HG03460 (cell line): ENCODE results near the gene TUBA3E.
"Not testable (repeated sequence)": the region's sequence is repeated elsewhere in the genome, so short reads cannot be mapped to it uniquely, and the experiment has no call there.

ENCODE experiments used
- ATAC-seq: cut with Tn5 transposase; IDR thresholded peaks from one replicate; pipeline ENCODE4 v1.9.1; 2021; ENCODE audit not compliant: unreplicated experiment

The TUBA3E gene

DNA sequence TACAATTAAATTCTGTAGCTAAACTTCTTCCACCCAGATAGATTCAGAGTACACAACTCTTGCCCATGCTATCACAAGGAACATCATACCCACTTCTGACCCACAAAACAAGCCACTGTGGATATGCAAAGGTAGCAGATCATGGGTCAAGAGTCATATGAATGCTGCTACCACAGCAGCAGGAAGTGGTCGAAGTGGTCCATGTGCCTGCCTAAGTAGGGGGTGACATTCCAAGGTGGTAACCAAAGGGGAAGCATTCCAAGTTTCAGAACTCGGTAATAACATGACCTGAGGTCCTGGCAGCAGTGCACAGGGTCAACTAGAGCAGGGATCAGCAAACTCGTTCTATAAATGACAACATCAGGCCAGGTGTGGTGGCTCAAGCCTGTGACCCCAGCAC lies 5.8 kb downstream of the TUBA3E start:
- not testable (repeated sequence) for ATAC-seq

DNA sequence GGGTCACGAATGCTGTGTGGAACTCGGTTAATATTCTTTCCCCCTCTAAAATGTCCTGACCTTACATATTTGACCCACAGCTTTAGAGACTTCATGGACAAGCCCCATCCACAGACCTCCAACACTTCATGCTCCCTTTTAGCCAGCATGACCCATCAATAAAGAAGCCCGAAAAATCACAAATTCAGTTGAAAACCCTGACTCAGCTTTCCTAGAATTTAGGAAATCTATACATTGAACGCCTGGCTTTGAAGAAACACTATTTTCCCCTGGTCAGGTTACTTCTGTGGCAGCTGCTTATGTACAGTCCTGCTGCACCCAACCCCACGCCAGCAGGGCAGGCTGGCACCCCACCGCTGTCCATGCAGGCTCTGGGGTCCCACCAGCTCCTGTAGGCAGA lies 6.9 kb downstream of the TUBA3E start:
- not testable (repeated sequence) for ATAC-seq

DNA sequence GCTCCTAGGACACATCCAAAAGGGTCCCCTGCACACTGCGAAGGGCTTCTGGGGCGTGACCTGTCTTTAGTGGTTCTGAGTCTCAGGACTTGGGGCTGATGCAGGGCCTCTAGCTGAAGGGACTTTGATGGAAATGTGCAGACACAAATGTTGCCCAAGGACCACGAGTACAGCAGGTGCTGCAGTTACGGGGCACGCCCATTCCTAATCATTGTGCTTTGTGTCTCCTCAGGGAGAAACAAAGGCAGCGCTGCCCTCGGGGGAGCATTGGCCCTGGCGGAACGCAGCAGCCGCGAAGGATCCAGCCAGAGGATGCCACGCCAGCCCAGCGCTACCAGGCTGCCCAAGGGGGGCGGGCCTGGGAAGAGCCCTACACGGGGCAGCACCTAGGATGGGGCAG lies 8.0 kb downstream of the TUBA3E start:
- ATAC-seq = no peak

DNA sequence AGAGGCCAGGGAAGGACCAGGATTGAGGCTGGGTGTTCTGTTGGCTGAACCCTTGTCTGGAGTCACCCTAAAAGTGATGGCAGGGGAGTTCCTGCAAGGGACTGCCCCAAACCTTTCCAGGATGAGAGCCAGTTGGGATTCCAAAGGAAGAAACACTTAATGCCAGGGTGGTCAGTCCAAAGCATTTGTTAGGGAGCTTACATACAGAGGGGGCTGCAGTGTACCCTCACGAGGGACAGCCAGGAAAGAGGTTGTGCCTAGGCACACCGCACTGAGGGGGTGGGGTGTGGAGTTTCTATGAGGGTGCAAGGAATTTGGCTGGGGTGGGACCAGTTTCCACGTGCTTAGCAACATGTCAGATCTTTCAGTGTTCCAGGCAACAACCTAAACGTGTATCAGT lies 9.3 kb downstream of the TUBA3E start:
- not testable (repeated sequence) for ATAC-seq

DNA sequence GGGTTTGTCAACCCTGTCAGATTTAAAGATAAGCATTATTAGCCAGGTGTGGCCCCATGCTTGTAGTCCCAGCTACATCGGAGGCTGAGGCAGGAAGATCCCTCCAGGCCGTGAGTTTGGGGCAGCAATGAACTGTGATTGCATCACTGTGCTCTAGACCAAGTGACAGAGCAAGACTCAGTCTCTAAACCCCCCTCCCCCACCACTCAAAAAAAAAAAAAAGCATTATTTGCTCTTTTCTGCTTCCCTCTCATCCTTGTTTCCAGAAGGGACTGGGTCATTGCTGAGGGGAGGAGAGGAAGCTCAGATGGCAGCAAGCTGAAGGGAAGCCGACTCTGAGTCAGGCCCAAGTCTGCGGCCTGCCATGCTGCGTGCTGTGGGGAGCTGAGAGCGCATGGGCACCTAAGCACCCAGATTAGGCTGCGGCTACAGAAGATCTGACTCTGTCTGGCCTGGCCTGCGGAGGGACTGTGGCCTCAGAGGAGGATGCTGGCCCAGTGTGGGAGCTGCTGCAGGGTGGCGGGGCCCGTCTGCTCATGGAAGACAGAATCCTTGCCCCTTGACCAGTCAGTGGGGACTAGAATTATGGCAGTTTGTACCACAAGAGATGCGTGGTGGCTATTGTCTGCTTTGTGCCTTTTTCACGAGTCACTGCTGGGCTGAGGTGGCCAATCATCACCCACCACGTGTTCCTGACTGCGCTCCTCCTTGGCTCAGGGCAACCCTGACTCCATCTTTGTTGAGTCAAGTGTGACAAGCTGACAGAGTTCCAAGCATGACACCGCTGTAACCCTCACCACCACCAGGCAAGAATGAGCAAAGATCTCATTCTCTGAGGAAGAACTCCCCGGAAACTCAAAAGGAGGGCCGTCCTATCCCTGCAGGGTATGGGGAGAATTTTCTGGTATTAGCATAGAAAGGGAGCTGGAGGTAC lies 10.1 kb downstream of the TUBA3E start:
- not testable (repeated sequence) for ATAC-seq

DNA sequence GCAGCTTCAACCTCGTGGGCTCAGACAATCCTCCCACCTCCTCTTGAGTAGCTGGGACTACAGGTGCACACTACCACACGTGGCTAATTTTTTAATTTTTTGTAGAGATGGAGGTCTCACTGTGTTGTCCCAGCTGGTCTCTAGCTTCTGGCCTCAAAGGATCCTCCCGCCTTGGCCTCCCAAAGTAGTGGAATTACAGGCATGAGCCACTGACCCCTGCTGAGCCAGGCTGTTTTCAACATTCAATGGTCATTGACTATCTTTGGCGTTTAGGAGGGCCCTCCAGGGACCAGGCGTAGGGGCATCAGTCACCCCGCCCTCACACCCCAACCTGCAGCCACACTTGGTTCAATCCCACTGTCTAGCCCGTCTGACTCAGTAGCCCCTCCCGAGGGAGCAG lies 11.0 kb downstream of the TUBA3E start:
- ATAC-seq = no peak

DNA sequence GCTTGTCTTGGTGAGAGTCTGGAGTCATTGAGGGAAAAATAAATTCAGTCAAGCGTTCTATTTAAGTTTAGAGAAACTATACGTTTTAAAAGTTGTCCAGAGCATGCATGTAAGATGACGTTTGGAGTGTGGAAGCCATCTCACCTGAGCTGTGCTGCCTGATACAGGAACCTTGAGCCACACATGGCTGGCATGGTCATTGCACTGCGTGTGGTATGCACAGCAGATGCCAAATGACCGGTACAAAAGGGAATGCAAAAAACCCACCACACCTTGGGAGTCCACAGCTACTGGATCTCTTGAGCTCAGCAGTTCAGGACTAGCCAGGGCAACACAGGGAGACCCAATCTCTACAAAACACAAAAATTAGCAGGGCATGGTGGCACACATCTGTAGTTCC lies 11.8 kb downstream of the TUBA3E start:
- ATAC-seq = no peak

DNA sequence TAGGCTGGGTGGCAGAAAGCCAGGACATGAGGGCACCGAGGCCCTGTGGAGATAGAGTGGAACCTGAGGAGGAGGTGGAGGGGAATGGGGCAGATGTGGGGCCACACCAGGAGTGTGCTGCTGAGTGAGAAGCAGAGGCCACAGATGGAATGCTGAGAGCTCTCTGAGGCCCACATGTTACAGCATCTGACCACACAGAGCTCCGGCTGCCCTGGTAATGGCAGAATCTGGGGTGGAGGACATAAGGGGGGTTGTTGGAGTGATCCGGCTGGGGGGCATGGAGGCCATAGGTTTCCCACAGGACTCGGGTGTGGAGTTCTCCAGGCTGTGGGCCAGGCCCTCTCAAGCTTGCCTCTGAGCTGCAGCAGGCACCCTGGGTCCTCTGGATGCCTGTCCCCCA lies 12.3 kb downstream of the TUBA3E start:
- no peak for ATAC-seq

DNA sequence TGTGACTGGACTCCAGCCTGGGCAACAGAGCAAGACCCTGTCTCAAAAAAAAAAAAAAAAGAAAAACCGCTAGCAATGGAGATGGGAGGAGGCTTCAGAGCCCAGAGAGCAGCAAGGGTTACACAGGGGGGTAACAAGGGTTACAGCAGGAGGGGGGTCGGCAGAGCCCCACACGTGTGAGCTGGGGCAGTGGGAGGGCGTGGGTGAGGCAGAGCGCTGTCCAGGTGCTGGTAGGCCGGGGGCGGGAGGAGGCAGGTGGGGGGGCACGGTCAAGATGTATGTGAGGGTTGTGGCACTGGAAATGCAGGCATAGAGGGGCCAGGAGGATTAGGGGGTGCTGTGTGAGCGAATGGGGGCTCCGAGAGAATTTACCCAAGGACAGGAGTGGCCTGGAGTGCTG lies 12.8 kb downstream of the TUBA3E start:
- no peak for ATAC-seq

DNA sequence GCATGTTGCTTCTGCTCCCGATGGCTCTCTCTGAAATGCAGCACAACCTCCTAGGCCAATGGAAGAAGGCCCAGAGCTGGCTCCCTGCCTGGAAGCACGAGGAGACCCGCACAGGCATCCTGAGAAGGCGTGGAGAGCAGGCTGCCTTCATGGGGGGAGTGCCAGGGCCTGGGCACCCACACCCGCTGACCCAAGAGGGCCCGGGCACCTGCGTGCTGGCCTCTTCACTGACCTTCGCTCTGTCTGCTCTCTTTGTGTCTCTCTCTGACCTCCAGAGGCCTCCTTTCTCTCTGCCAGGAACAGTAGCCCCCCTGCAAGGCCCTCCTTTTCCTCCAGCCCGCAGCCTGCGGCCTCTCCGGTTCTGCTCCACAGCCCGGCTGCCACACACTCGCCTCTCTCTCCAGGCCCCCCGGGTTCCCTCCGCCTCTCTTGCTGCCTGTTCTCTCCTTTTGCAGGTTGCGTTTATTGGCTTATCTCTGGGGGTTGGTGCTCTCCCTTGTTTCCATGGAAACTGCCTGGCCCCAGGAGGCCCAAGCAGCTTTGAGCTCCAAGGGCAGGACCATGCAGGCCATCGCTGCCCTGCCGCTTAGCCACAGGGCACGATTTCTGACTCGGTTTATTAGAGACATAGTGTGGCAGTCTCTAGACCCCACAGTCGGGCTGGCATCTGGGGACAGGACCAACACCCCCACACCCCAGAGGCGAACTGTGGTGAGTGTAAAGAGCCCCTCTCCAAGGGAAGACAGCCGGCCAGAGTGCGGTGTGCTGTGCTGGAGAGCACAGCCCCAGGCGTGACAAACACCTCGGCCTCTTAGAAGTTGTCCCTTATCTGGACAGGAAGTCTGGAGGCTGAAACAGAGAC lies 14.5 kb downstream of the TUBA3E start:
- ATAC-seq = no peak

DNA sequence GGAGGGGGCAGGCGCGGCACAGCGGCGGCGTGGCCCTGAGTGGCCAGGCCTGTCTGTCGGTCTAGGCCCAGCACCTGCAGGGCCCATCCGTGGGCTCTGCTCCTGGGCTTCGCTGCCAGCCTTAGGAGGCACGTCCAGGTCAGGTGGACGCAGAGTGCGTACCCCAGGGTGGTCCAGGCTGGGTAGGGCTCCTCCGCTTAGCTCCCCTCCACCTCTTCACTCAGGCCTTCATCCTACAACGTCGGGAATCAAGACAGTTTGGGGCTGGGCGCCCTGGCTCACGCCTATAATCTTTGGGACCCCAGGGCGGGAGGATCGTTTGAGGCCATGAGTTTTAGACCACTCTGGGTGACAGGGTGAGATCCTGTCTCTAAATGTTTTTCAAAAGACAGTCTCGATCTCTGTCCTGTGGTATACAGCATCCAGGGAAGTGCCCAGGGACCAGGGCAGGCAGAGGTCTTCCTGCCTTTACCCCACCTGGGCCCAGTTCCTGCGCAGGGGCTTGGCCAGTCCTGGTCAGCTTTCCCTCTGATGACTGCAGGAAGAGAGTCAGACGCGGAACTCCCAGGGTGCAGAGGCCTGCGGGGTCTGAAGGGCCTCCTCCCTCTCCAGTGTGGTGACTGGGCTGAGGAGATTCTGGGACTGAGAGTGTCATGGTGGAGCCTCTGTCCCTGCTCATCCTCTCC lies 15.3 kb downstream of the TUBA3E start:
- ATAC-seq = not testable (repeated sequence)

DNA sequence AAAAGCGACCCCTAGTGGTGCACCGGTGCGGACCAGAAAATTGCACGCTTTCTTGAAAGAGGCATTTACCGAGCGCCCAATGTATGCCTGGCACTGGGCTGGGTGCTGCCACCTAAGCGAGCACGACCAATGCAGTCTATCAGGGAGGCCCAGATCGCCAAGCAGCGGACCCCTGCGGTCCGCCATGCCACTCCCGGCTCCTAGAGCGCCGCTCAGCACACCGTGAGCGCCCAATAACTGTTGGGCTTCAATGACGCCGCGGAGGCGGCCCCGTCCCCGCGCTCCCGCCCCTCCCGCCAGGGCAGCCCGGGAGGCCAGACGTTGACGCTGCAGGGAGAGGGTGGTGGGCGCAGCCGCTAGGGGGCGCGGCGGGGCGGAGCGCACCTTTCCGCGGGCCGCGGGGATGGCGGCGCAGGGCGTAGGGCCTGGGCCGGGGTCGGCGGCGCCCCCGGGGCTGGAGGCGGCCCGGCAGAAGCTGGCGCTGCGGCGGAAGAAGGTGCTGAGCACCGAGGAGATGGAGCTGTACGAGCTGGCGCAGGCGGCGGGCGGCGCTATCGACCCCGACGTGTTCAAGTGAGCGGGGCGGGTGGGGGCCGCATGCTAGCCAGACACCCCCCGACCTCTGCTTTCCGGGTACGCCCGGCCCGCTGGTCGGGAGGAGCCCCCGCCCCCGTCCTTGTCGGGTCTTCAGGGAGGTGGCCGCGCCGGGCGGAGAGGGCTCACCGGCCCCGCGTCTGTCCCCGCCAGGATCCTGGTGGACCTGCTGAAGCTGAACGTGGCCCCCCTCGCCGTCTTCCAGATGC lies 16.2 kb downstream of the TUBA3E start, which contains the start of gene MZT2B:
Gene MZT2B (plus strand): TSS at position 383 of the 803 bp plus-strand sequence. CDS start 21 bp downstream, at position 404.
- peak; percentile 81 for ATAC-seq

DNA sequence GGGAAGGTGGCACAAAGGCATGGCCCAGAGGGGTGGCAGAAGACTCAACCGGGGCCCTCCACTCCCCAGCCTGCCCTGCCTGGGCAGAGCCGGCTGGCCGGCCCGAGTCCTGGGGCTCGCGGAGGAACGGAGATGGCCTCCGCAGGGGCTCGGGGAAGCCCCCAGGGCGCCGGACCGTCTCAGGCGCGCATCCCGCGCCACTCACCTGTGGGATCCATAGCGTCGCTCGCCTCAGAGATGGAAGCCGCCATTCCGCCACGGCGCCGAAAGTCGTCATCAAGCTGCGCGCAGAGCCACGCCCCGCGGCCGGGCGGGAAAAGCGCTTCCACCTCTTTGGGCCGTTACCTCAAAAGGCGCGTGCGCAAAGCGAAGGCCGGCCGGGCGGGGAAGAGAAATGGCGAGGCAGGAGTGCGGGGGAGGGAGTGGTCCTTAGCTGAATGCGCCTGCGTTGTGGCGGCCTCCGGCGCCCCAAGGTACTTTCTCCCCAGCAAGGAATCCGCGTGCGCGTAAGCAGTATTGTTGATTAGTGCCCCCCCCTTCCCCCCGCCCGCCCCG lies 16.8 kb downstream of the TUBA3E start, which contains the start of gene SMPD4:
Gene SMPD4 (minus strand): TSS at position 278 of the 555 bp plus-strand sequence. CDS start 5,010 bp downstream, outside the sequence.
- peak; percentile 55 for ATAC-seq

DNA sequence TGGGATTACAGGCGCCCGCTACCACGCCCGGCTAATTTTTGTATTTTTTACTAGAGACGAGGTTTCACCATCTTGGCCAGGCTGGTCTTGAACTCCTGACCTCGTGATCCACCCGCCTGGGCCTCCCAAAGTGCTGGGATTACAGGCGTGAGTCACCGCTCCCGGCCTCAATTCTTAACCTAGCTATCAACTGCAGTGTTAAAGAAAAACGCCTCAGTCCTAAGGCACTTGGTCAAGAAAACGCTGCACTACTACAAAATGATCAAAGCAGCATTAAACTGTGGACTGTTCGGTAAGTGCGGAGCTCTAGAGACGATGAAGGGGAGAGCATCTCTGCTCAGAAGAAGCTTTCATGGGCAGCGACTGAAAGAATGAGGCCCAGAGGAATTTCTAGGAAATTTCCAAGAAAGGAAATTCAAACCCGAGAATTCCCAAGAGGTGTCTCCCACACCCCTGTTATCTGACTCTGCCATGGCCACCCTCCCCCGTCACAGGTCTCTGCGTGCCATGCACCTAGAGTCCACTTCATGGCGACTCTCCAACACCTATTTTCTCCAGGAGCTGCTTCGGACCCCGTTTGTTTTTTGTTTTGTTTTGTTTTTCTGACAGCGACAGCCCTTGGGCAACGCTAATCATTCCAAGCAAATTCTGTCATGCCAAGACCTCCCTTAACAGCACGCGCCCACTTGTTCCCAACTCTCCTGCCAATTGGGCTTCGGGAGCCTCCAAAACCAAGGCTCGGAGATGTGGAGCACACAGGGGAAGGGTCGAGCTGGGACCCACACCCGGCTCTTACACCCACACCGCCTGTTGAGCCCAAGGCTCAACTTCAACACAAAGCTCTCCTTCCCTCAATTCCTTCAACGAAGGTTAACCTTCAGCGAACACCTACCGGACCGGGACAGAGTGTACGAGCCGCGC lies 17.6 kb downstream of the TUBA3E start:
- ATAC-seq = not testable (repeated sequence)

DNA sequence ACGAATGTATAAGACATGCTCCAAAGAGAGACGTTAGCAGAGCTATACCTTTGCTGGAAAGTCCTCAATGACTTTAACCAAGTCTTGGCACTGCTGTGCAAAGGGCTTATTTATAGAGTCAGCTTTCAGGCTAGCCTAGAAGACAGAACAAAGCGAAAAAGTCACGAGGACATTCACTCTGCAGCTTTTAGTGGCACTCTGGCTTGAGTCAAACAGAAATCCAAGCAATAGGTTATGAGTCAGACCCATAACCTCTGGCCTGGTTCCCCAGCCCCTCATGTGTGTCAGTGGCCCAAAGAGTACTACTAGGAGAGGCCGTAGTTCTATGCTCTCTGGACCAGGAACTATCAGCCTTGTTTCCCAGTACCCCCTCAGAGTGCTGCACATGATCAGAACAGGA lies 23.4 kb downstream of the TUBA3E start:
- not testable (repeated sequence) for ATAC-seq

DNA sequence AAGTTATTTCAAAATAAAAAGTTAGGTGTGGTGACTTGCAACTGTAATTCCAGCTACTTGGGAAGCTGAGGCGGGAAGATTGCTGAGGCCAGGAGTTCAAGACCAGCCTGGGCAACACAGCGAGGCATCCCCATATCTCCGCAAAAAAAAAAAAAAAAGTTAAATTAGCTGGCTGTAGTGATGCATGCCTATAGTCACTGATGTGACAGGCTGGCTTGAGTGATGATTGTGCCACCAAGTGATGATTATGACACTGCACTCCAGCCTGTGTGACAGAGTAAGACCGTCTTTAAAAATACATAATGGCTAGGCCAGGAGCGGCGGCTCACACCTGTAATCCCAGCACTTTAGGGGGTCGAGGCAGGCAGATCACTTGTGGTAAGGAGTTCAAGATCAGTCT lies 28.3 kb downstream of the TUBA3E start:
- no peak for ATAC-seq

DNA sequence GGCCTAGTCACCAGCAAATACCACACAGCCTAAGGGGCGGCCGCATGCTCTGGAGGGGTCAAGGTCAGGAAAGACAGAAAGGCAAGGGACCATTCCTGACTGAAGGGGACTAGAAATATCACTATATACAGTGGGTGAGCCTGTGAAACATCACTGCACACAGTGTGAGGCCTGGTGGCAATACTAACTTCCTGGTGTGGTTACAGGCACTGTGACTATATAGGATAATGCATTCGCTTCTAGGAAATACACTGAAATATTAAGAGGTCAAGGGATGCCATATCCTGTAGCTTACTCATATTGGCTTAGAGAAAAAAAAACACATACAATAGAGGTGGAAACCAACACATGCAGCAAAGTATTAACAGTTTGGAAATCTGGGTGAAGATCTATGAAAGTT lies 29.1 kb downstream of the TUBA3E start:
- not testable (repeated sequence) for ATAC-seq

DNA sequence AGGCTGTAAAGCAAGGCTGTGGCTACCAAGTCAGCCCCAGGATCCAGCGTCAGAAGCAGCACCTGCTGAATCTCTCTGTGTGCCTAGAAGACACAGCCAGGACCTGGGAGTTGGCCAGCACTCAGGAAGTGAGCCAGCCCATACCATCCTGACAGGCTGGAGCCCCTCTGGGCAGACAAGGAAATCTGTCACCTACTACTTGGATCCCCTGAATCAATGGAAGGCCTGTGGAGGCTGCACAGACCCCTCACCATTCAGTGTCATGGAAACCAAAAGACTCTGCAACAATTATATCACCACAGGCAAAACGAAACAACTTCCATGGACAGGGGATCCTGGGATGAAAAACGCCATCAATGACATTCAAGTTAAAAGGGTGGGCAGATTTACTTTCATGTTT lies 31.6 kb downstream of the TUBA3E start:
- ATAC-seq = not testable (repeated sequence)
